K562 (cell line): ENCODE results near the gene ATP6V1F. TPM values are rescaled to one million over a fixed set of nuclear protein-coding genes. Genes with fewer than 3 reads are reported as not detected.

ENCODE experiments used
- HNRNPH1 ChIP-seq: fragments of 200-400 bp; formaldehyde crosslinking; optimal IDR thresholded peaks from 2 replicates; pipeline ENCODE3; 2017; ENCODE audit warnings: low read depth, mild to moderate bottlenecking, low read length, moderate library complexity
- NELFE ChIP-seq: IDR thresholded peaks from 2 replicates; pipeline ENCODE4 v1.6.1; 2011; ENCODE audit warnings: mild to moderate bottlenecking; ENCODE audit not compliant: insufficient read depth, insufficient read length
- PYGO2 ChIP-seq: fragments of 450-650 bp; IDR thresholded peaks from 2 replicates; pipeline ENCODE4 v1.6.1; 2016; ENCODE audit warnings: mild to moderate bottlenecking, missing genetic modification characterization, moderate library complexity, missing compliant biosample characterization
- RHOXF2B ChIP-seq: fragments of 250-450 bp; sonication (Bioruptor Pico); conservative IDR thresholded peaks from 2 replicates; pipeline ENCODE4 v1.5.1; 2021
- SRF ChIP-seq, 2 experiments: fragments of 250-450, 450-650 bp in 1 of 2; sonication (Bioruptor Pico) in 1 of 2; sonication (generic) in 1 of 2; formaldehyde crosslinking; IDR thresholded peaks; 2 replicates each; pipeline versions ENCODE4 v1.5.0 to v1.5.1; 2020 to 2022; ENCODE audit warnings: mild to moderate bottlenecking in 1 of 2, missing genetic modification reagents in 1 of 2
- ZKSCAN8 ChIP-seq: fragments of 200-800 bp; sonication (Bioruptor generic); IDR thresholded peaks from 2 replicates; pipeline ENCODE4 v1.6.1; 2016; ENCODE audit warnings: missing genetic modification characterization, missing compliant biosample characterization
- polyA plus RNA-seq, 8 experiments: library from polyadenylated mRNA; depleted of rRNA in 4 of 8; stranded (reverse) in 5 of 8; unstranded in 3 of 8; fragments of >200 nt; fragmentation: Nextera tagmentation in 2 of 8; fragmentation: Illumina TruSeq in 1 of 8; extraction: Ambion mirVana in 2 of 8; extraction: Trizol in 1 of 8; gene quantifications; 2 replicates each; pipeline versions ENCODE4 v1.2.1 to v1.2.3, GENCODE V29; 2011 to 2014; ENCODE audit warnings: inconsistent platforms in 1 of 8, missing spikeins in 1 of 8
- total RNA-seq, 7 experiments: library from RNA; depleted of rRNA in 6 of 7; stranded (reverse); fragments of >200 nt in 6 of 7; fragmentation: Illumina TruSeq in 2 of 7; extraction: Trizol in 2 of 7; gene quantifications; 2 replicates each; pipeline versions ENCODE4 v1.2.1 to v1.2.3, GENCODE V29; 2011 to 2021; ENCODE audit warnings: low replicate concordance in 1 of 7
- TF ChIP-seq, protein P1 (sequence below): IDR thresholded peaks from 2 replicates; pipeline ENCODE4 v1.6.1; 2012; ENCODE audit warnings: low read depth, low read length, improper control_type of control experiment, borderline replicate concordance
- TF ChIP-seq, protein P2 (sequence below): fragments of 450-650 bp; IDR thresholded peaks from 2 replicates; pipeline ENCODE4 v1.6.1; 2017; ENCODE audit warnings: antibody characterized with exemption
- TF ChIP-seq, protein P3 (sequence below), 2 experiments: fragments of 450-650 bp in 1 of 2; sonication (generic) in 1 of 2; formaldehyde crosslinking in 1 of 2; IDR thresholded peaks; 2 replicates each; pipeline versions ENCODE4 v1.7.1 to v1.9.0; 2016 to 2022; ENCODE audit warnings: inconsistent platforms in 1 of 2, mild to moderate bottlenecking in 1 of 2, missing genetic modification reagents in 1 of 2
- TF ChIP-seq, protein P4 (sequence below): fragments of 250-450 bp; sonication (Bioruptor Pico); IDR thresholded peaks from 2 replicates; pipeline ENCODE4 v1.5.0; 2021
- TF ChIP-seq, protein P5 (sequence below): IDR thresholded peaks from 2 replicates; pipeline ENCODE4 v1.6.1; 2011; ENCODE audit not compliant: insufficient read length; ENCODE audit errors: extremely low read depth

The ATP6V1F gene
- total and polyA plus RNA-seq, 9 of the 15 experiments (the other 6 are each of a cell fraction or from before 2014, with no cell fraction given), result 206 to 1,123 (median 542) TPM

DNA sequence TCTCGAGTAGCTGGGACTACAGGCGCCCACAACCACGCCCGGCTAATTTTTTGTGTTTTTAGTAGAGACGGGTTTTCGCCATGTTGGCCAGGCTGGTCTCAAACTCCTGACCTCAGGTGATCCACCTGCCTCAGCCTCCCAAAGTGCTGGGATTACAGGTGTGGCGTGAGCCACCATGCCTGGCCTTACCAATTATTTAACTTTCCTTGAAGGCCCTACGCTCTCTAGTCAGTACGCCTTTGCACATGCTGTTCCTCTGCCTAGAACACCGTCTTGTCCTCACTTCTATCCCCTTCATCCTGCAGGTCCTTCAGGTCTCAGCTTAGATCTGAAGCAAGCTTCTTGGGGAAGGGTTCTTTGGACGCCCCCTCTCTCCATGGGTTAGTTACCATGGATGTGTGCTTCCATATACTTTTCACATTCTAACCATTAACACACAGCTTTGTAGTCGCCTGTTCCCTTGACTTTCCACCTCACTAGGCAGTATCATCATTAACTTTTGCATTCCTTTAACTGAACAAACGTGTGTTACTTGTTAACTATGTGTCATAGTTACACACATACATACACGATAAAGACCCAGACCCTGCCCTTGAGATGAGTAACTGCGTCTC is 592 bp upstream of the ATP6V1F start (continued):
- TF ChIP-seq HNRNPH1 (no peak), RHOXF2B (CRISPR knock-in tag) (no peak; the same call in 1 of the 2 replicates), PYGO2 (tag) (no peak), SRF (CRISPR knock-in tag; IDR thresholded peaks at IDR 0.05) (no peak), NELFE (no peak), ZKSCAN8 (CRISPR knock-in tag) (no peak)
- TF ChIP-seq, protein P1, sequence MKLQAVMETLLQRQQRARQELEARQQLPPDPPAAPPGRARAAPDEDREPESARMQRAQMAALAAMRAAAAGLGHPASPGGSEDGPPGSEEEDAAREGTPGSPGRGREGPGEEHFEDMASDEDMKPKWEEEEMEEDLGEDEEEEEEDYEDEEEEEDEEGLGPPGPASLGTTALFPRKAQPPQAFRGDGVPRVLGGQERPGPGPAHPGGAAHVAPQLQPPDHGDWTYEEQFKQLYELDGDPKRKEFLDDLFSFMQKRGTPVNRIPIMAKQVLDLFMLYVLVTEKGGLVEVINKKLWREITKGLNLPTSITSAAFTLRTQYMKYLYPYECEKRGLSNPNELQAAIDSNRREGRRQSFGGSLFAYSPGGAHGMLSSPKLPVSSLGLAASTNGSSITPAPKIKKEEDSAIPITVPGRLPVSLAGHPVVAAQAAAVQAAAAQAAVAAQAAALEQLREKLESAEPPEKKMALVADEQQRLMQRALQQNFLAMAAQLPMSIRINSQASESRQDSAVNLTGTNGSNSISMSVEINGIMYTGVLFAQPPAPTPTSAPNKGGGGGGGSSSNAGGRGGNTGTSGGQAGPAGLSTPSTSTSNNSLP, result no peak
- TF ChIP-seq, protein P2, sequence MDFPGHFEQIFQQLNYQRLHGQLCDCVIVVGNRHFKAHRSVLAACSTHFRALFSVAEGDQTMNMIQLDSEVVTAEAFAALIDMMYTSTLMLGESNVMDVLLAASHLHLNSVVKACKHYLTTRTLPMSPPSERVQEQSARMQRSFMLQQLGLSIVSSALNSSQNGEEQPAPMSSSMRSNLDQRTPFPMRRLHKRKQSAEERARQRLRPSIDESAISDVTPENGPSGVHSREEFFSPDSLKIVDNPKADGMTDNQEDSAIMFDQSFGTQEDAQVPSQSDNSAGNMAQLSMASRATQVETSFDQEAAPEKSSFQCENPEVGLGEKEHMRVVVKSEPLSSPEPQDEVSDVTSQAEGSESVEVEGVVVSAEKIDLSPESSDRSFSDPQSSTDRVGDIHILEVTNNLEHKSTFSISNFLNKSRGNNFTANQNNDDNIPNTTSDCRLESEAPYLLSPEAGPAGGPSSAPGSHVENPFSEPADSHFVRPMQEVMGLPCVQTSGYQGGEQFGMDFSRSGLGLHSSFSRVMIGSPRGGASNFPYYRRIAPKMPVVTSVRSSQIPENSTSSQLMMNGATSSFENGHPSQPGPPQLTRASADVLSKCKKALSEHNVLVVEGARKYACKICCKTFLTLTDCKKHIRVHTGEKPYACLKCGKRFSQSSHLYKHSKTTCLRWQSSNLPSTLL, result no peak
- TF ChIP-seq, protein P3, sequence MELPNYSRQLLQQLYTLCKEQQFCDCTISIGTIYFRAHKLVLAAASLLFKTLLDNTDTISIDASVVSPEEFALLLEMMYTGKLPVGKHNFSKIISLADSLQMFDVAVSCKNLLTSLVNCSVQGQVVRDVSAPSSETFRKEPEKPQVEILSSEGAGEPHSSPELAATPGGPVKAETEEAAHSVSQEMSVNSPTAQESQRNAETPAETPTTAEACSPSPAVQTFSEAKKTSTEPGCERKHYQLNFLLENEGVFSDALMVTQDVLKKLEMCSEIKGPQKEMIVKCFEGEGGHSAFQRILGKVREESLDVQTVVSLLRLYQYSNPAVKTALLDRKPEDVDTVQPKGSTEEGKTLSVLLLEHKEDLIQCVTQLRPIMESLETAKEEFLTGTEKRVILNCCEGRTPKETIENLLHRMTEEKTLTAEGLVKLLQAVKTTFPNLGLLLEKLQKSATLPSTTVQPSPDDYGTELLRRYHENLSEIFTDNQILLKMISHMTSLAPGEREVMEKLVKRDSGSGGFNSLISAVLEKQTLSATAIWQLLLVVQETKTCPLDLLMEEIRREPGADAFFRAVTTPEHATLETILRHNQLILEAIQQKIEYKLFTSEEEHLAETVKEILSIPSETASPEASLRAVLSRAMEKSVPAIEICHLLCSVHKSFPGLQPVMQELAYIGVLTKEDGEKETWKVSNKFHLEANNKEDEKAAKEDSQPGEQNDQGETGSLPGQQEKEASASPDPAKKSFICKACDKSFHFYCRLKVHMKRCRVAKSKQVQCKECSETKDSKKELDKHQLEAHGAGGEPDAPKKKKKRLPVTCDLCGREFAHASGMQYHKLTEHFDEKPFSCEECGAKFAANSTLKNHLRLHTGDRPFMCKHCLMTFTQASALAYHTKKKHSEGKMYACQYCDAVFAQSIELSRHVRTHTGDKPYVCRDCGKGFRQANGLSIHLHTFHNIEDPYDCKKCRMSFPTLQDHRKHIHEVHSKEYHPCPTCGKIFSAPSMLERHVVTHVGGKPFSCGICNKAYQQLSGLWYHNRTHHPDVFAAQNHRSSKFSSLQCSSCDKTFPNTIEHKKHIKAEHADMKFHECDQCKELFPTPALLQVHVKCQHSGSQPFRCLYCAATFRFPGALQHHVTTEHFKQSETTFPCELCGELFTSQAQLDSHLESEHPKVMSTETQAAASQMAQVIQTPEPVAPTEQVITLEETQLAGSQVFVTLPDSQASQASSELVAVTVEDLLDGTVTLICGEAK (IDR thresholded peaks at IDR 0.05), result peak; percentile 68
- TF ChIP-seq, protein P3 (CRISPR knock-in tag; IDR thresholded peaks at IDR 0.05), result no peak
- TF ChIP-seq, protein P4, sequence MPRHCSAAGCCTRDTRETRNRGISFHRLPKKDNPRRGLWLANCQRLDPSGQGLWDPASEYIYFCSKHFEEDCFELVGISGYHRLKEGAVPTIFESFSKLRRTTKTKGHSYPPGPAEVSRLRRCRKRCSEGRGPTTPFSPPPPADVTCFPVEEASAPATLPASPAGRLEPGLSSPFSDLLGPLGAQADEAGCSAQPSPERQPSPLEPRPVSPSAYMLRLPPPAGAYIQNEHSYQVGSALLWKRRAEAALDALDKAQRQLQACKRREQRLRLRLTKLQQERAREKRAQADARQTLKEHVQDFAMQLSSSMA, result no peak
- TF ChIP-seq, protein P5, sequence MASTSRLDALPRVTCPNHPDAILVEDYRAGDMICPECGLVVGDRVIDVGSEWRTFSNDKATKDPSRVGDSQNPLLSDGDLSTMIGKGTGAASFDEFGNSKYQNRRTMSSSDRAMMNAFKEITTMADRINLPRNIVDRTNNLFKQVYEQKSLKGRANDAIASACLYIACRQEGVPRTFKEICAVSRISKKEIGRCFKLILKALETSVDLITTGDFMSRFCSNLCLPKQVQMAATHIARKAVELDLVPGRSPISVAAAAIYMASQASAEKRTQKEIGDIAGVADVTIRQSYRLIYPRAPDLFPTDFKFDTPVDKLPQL, result no peak
